Measurements from ENCODE around the gene DNAJC30. TPM values are rescaled to one million over a fixed set of nuclear protein-coding genes. Genes with fewer than 3 reads are reported as not detected.

The DNAJC30 gene
- total RNA-seq, 2 donors from 2014 or later: 8.9 to 11.1 TPM

GRCh38 chr7:73633323-73633722 is 49.9 kb downstream of the DNAJC30 start:
- Mint-ChIP-seq H3K4me1 (peaks cover 5% of the 10 kb centered on the region), H3K4me3 (no peak overlapping the region), H3K36me3 (ENCODE audit: low read depth) (no peaks in the 10 kb centered on the region), H3K27me3 (ENCODE audit: insufficient read depth) (peaks cover 33% of the 10 kb centered on the region), H3K9me3 (no peaks in the 10 kb centered on the region), H3K27ac (no peak overlapping the region)
- Histone ChIP-seq H3K27ac (ENCODE audit: low read depth, low read length) (no peak overlapping the region), H3K27me3 (ENCODE audit: control insufficient read depth, insufficient read depth, low read length, poor library complexity, severe bottlenecking) (peaks cover 2% of the 10 kb centered on the region), H3K36me3 (ENCODE audit: control insufficient read depth, insufficient read depth, low read length) (no peaks in the 10 kb centered on the region), H3K4me3 (ENCODE audit: low read length) (no peak overlapping the region), H3K9ac (ENCODE audit: extremely low read depth, low read length, poor library complexity, severe bottlenecking) (no peak overlapping the region), H3K9me3 (ENCODE audit: control insufficient read depth, low read length) (no peaks in the 10 kb centered on the region), H3K4me1 (ENCODE audit: control insufficient read depth, insufficient read depth, low read length) (no peaks in the 10 kb centered on the region)
- TF ChIP-seq CTCF (conservative IDR thresholded peaks at IDR 0.05): no peak
- WGBS, 2 experiments (ENCODE audit: insufficient coverage in 1 of 2, insufficient read length in 1 of 2): 84 to 87% methylated on average over 5 to 7 of the region's 7 CpGs
- no peak for DNase-seq

GRCh38 chr7:73631558-73631957 is 51.7 kb downstream of the DNAJC30 start:
- Histone ChIP-seq H3K9me3 (ENCODE audit: control insufficient read depth, low read length) (no peaks in the 10 kb centered on the region), H3K27ac (ENCODE audit: low read depth, low read length) (no peak overlapping the region), H3K36me3 (ENCODE audit: control insufficient read depth, insufficient read depth, low read length) (no peaks in the 10 kb centered on the region), H3K27me3 (ENCODE audit: control insufficient read depth, insufficient read depth, low read length, poor library complexity, severe bottlenecking) (peaks cover 13% of the 10 kb centered on the region), H3K4me1 (ENCODE audit: control insufficient read depth, insufficient read depth, low read length) (no peaks in the 10 kb centered on the region), H3K4me3 (ENCODE audit: low read length) (no peak overlapping the region), H3K9ac (ENCODE audit: extremely low read depth, low read length, poor library complexity, severe bottlenecking) (no peak overlapping the region)
- H3K27me3 Mint-ChIP-seq (ENCODE audit: insufficient read depth): peaks cover 48% of the 10 kb centered on the region
- H3K27ac Mint-ChIP-seq: no peak overlapping the region
- H3K4me1 Mint-ChIP-seq: peaks cover 5% of the 10 kb centered on the region
- H3K4me3 Mint-ChIP-seq: no peak overlapping the region
- 47 to 60% methylated on average over 1 of the region's 1 CpG for WGBS, 2 experiments (ENCODE audit: insufficient coverage in 1 of 2, insufficient read length in 1 of 2)
- no peaks in the 10 kb centered on the region for H3K9me3 Mint-ChIP-seq
- H3K36me3 Mint-ChIP-seq (ENCODE audit: low read depth): no peaks in the 10 kb centered on the region
- DNase-seq: no peak
- no peak for TF ChIP-seq CTCF (conservative IDR thresholded peaks at IDR 0.05)

Small RNA genes lying within 50 kb of the gene (microRNA-seq; reads per million reads assigned to microRNA genes)
- gene MIR4284 (ENCODE audit: borderline microRNAs expressed): not detected

Other genes starting within 250 kb of the DNAJC30 start
- 1 to 10 TPM; 1.1 to 1.8 TPM for gene FZD9, start 249.7 kb downstream of the DNAJC30 start, total RNA-seq
- gene BAZ1B, start 161.2 kb downstream of the DNAJC30 start, total RNA-seq: 10 to 100 TPM; 66.4 to 72.1 TPM
- 10 to 100 TPM; 31.0 to 37.7 TPM for gene BCL7B, start 125.8 kb downstream of the DNAJC30 start, total RNA-seq
- 10 to 100 TPM; 55.7 to 59.7 TPM for gene TBL2, start 104.9 kb downstream of the DNAJC30 start, total RNA-seq
- gene MLXIPL, start 58.9 kb downstream of the DNAJC30 start, total RNA-seq: 10 to 100 TPM; 39.7 to 58.0 TPM
- 1 to 10 TPM; 6.1 to 9.1 TPM for gene VPS37D, start 15.6 kb downstream of the DNAJC30 start, total RNA-seq
- 10 to 100 TPM; 62.2 to 67.2 TPM for gene BUD23, start 144 bp upstream of the DNAJC30 start, total RNA-seq
- gene STX1A, start 36.2 kb upstream of the DNAJC30 start, total RNA-seq: 10 to 100 TPM; 23.0 to 34.4 TPM
- gene ABHD11, start 55.3 kb upstream of the DNAJC30 start, total RNA-seq: 100 to 1,000 TPM in 1 of 2 donors, 10 to 100 TPM in 1; 76.9 to 109 TPM
- 10 to 100 TPM; 20.7 to 47.0 TPM for gene CLDN3, start 86.8 kb upstream of the DNAJC30 start, total RNA-seq
- gene CLDN4, start 147.5 kb upstream of the DNAJC30 start, total RNA-seq: 1 to 10 TPM; 5.6 to 9.7 TPM
- gene METTL27, start 159.1 kb upstream of the DNAJC30 start, total RNA-seq: 10 to 100 TPM; 20.9 to 22.2 TPM
- gene TMEM270, start 177.7 kb upstream of the DNAJC30 start, total RNA-seq: not detected